SK-N-SH (cell line): ENCODE data around the gene GNB1L. TPM values are rescaled to one million over a fixed set of nuclear protein-coding genes. Genes with fewer than 3 reads are reported as not detected.

Experiments used
- CTCF ChIA-PET: fragments of 300-600, 350-600 bp; formaldehyde crosslinking; extraction: SDS; loops from one replicate; lab custom pipeline; 2021; lab: Yijun Ruan, JAX
- POLR2A ChIA-PET: fragments of 350-600 bp; sonication (Branson Sonifier 250); formaldehyde crosslinking; extraction: SDS; loops from one replicate; lab custom pipeline; 2020; ENCODE audit warnings: antibody characterized with exemption, inconsistent platforms; lab: Yijun Ruan, JAX
- DNase-seq: peaks from one replicate; pipeline ENCODE4 v3.0.0; 2012
- H2AFZ ChIP-seq: fragments of 200-600 bp; sonication (generic); 2 replicates; pipeline ENCODE4 v1.8.1; 2016; ENCODE audit warnings: antibody characterized with exemption, mild to moderate bottlenecking, low read depth
- H3F3A ChIP-seq: fragments of 200-600 bp; sonication (generic); replicated peaks from 2 replicates; pipeline ENCODE3; 2016; ENCODE audit warnings: antibody characterized with exemption, mild to moderate bottlenecking; ENCODE audit not compliant: insufficient read depth
- H3K27ac ChIP-seq, 2 experiments: fragments of 200-500 bp in 1 of 2; fragments of 200-600 bp in 1 of 2; sonication (Bioruptor generic) in 1 of 2; sonication (generic), shearing (Covaris generic) in 1 of 2; 2 replicates each; pipeline versions ENCODE4 v1.5.1 to v1.6.1; 2014 to 2016; ENCODE audit warnings: low read depth in 2 of 2, inconsistent platforms in 1 of 2, low read length in 1 of 2, mild to moderate bottlenecking in 1 of 2, mixed read lengths in 1 of 2
- H3K27me3 ChIP-seq: fragments of 200-600 bp; sonication (generic), shearing (Covaris generic); 2 replicates; pipeline ENCODE4 v1.6.1; 2016; ENCODE audit warnings: mixed run types; ENCODE audit not compliant: insufficient read depth
- H3K36me3 ChIP-seq, 2 experiments: fragments of 200-500 bp in 1 of 2; fragments of 200-600 bp in 1 of 2; sonication (Bioruptor generic) in 1 of 2; sonication (generic) in 1 of 2; replicated peaks in 1 of 2; 2 replicates each; pipeline versions ENCODE3 to v1.5.1; 2014 to 2016; ENCODE audit warnings: low read length in 1 of 2, mild to moderate bottlenecking in 1 of 2; ENCODE audit not compliant: insufficient read depth in 2 of 2, control insufficient read depth in 1 of 2
- H3K4me1 ChIP-seq, 2 experiments: fragments of 200-500 bp in 1 of 2; fragments of 200-600 bp in 1 of 2; sonication (Bioruptor generic) in 1 of 2; sonication (generic), shearing (Covaris generic) in 1 of 2; 2 replicates each; pipeline versions ENCODE4 v1.5.1 to v1.6.1; 2014 to 2016; ENCODE audit warnings: low read depth in 1 of 2, low read length in 1 of 2, mixed run types in 1 of 2; ENCODE audit not compliant: insufficient read depth in 2 of 2, control insufficient read depth in 1 of 2
- H3K4me2 ChIP-seq: fragments of 200-600 bp; sonication (generic), shearing (Covaris generic); 2 replicates; pipeline ENCODE4 v1.6.1; 2017; ENCODE audit warnings: mixed run types
- H3K4me3 ChIP-seq, 2 experiments: fragments of 200-500 bp in 1 of 2; fragments of 200-600 bp in 1 of 2; sonication (Bioruptor generic) in 1 of 2; sonication (generic), shearing (Covaris generic) in 1 of 2; 2 replicates each; pipeline versions ENCODE4 v1.5.1 to v1.8.1; 2014 to 2016; ENCODE audit warnings: low read depth in 2 of 2, inconsistent platforms in 1 of 2, low read length in 1 of 2, mild to moderate bottlenecking in 1 of 2, mixed read lengths in 1 of 2, moderate library complexity in 1 of 2
- H3K79me2 ChIP-seq: fragments of 200-600 bp; sonication (generic); 2 replicates; pipeline ENCODE4 v1.8.1; 2017; ENCODE audit warnings: mild to moderate bottlenecking; ENCODE audit not compliant: insufficient read depth
- H3K9ac ChIP-seq: fragments of 200-600 bp; sonication (generic); 2 replicates; pipeline ENCODE4 v1.6.1; 2017; ENCODE audit warnings: mixed run types
- H3K9me2 ChIP-seq: fragments of 200-600 bp; sonication (generic); 2 replicates; pipeline ENCODE4 v1.6.1; 2017; ENCODE audit warnings: mixed run types
- H3K9me3 ChIP-seq: fragments of 200-600 bp; sonication (generic); 2 replicates; pipeline ENCODE4 v1.6.1; 2017; ENCODE audit warnings: mixed run types, mild to moderate bottlenecking, moderate library complexity
- H4K20me1 ChIP-seq: fragments of 200-600 bp; sonication (generic); 2 replicates; pipeline ENCODE4 v1.6.1; 2017; ENCODE audit warnings: mild to moderate bottlenecking, mixed run types; ENCODE audit not compliant: insufficient read depth
- CHD2 ChIP-seq: fragments of 150-350 bp; IDR thresholded peaks from 2 replicates; pipeline ENCODE4 v1.6.1; 2018; ENCODE audit warnings: low read length; ENCODE audit not compliant: partially characterized antibody
- EP300 ChIP-seq, 2 experiments: IDR thresholded peaks; 2 replicates each; pipeline versions ENCODE4 v1.4.0 to v1.6.1; 2012; ENCODE audit warnings: borderline replicate concordance in 1 of 2, low read depth in 1 of 2, low read length in 1 of 2
- FOXJ3 ChIP-seq: sonication (generic); formaldehyde crosslinking; IDR thresholded peaks from 2 replicates; pipeline ENCODE4 v1.5.1; 2020; ENCODE audit warnings: mild to moderate bottlenecking, missing genetic modification reagents
- JUND ChIP-seq: IDR thresholded peaks from 2 replicates; pipeline ENCODE4 v1.4.0; 2012
- MEF2A ChIP-seq: IDR thresholded peaks from 2 replicates; pipeline ENCODE4 v1.4.0; 2012; ENCODE audit warnings: low read depth, borderline replicate concordance
- MXI1 ChIP-seq: IDR thresholded peaks from 2 replicates; pipeline ENCODE4 v1.6.1; 2012; ENCODE audit warnings: mild to moderate bottlenecking, low read depth, low read length, improper control_type of control experiment
- NFIC ChIP-seq: IDR thresholded peaks from 2 replicates; pipeline ENCODE4 v1.4.0; 2012; ENCODE audit warnings: borderline replicate concordance
- POLR2AphosphoS5 ChIP-seq: IDR thresholded peaks from 2 replicates; pipeline ENCODE4 v1.6.1; 2012; ENCODE audit warnings: low read depth, low read length
- RFX5 ChIP-seq: IDR thresholded peaks from 2 replicates; pipeline ENCODE4 v1.6.1; 2012; ENCODE audit warnings: mild to moderate bottlenecking, improper control_type of control experiment, low read length
- RXRA ChIP-seq: IDR thresholded peaks from 2 replicates; pipeline ENCODE4 v1.4.0; 2012; ENCODE audit warnings: low read depth, mild to moderate bottlenecking, borderline replicate concordance
- SIN3A ChIP-seq: IDR thresholded peaks from 2 replicates; pipeline ENCODE4 v1.6.1; 2012; ENCODE audit warnings: low read depth, mild to moderate bottlenecking, low read length, moderate library complexity, borderline replicate concordance
- SMC3 ChIP-seq: IDR thresholded peaks from 2 replicates; pipeline ENCODE4 v1.6.1; 2012; ENCODE audit warnings: low read depth, low read length, improper control_type of control experiment
- TAF1 ChIP-seq: IDR thresholded peaks from 2 replicates; pipeline ENCODE4 v1.6.1; 2012; ENCODE audit warnings: low read depth, mild to moderate bottlenecking, low read length, moderate library complexity, borderline replicate concordance
- USF1 ChIP-seq: IDR thresholded peaks from 2 replicates; pipeline ENCODE4 v1.4.0; 2012; ENCODE audit warnings: low read depth, borderline replicate concordance
- YY1 ChIP-seq: IDR thresholded peaks from 2 replicates; pipeline ENCODE4 v1.4.0; 2012; ENCODE audit warnings: low read depth, mild to moderate bottlenecking
- ZBTB33 ChIP-seq: IDR thresholded peaks from 2 replicates; pipeline ENCODE4 v1.4.0; 2012; ENCODE audit warnings: low read depth, borderline replicate concordance
- WGBS: methylation state at CpG from one replicate; pipeline ENCODE4 v1.1.6; 2017; ENCODE audit warnings: low lambda C conversion rate; 5-methylcytosine and 5-hydroxymethylcytosine counted together
- polyA plus RNA-seq, 3 experiments: library from polyadenylated mRNA; depleted of rRNA; stranded (reverse); fragments of >200 nt; gene quantifications; 2 replicates each; pipeline ENCODE4 v1.2.3, GENCODE V29; 2012

The GNB1L gene
- polyA plus RNA-seq, 1 of the 3 experiments (the other 2 are of a cell fraction): 5.9 TPM

- no peak for TF ChIP-seq RFX5
- no peak for TF ChIP-seq SMC3
Measured at GRCh38 chr22:19759427-19760057, 95.1 kb downstream of the GNB1L start (continued).

- no peaks in the 10 kb centered on the region for H3F3A ChIP-seq
- no peak overlapping the region for H3K9ac ChIP-seq
- ChIA-PET POLR2A (no interaction called here), CTCF (interaction anchor here (0.6 to 1.5 kb wide), 7 partner anchors 10 to 151 kb away, joined by 3 to 6 read pairs (median 3); no protein-coding TSS in a partner anchor)
- H2AFZ ChIP-seq: no peak overlapping the region
- H3K27me3 ChIP-seq: peaks cover 47% of the 10 kb centered on the region
- H4K20me1 ChIP-seq: no peaks in the 10 kb centered on the region
- no peak overlapping the region for H3K4me2 ChIP-seq
- TF ChIP-seq POLR2AphosphoS5 (no peak), MEF2A (no peak), MXI1 (no peak), TAF1 (no peak), USF1 (no peak), SMC3 (no peak), RFX5 (no peak), NFIC (no peak), EP300 (IDR thresholded peaks at IDR 0.05; ENCODE audit: borderline replicate concordance in 1 of 2, low read depth in 1 of 2, low read length in 1 of 2) (no peak), SIN3A (no peak), YY1 (no peak), FOXJ3 (no peak), JUND (no peak), RXRA (no peak), ZBTB33 (no peak), CHD2 (no peak)
- H3K27ac ChIP-seq: no peak overlapping the region
- H3K36me3 ChIP-seq: no peaks in the 10 kb centered on the region
- no peak overlapping the region for H3K4me3 ChIP-seq
- no peaks in the 10 kb centered on the region for H3K9me2 ChIP-seq
- H3K79me2 ChIP-seq: no peaks in the 10 kb centered on the region
- no peak for DNase-seq
- H3K9me3 ChIP-seq: no peaks in the 10 kb centered on the region
- H3K4me1 ChIP-seq: peaks cover 0 to 6% of the 10 kb centered on the region in 2 experiments; a peak in 2 of 4 replicates
- 20% methylated on average over 10 of the region's 21 CpGs for WGBS
Measured at GRCh38 chr22:19758896-19759426, 95.7 kb downstream of the GNB1L start.
